ENCODE measurements around the gene INTS14. TPM values are rescaled to one million over a fixed set of nuclear protein-coding genes. Genes with fewer than 3 reads are reported as not detected.

INTS14 gene
- total RNA-seq, 1 donor from 2014 or later = 17.5 TPM

GRCh38 chr15:65541231-65541820 lies 69.6 kb downstream of the INTS14 start:
- FAIRE-seq = no peak
- no peak for DNase-seq (ENCODE audit: low spot score in 2 of 2)

- DNase-seq (ENCODE audit: low spot score in 2 of 2) = no peak
- no peak for FAIRE-seq
These were observed 70.6 kb downstream of the INTS14 start for GRCh38 chr15:65540314-65540713.

- no peak for DNase-seq (ENCODE audit: low spot score in 2 of 2)
- no peak for FAIRE-seq
These were observed 75.7 kb downstream of the INTS14 start for GRCh38 chr15:65535192-65535591.

- FAIRE-seq = no peak
- no peak for DNase-seq (ENCODE audit: low spot score in 2 of 2)
These were observed 77.7 kb downstream of the INTS14 start for GRCh38 chr15:65533057-65533756.

GRCh38 chr15:65532738-65533051 lies 78.2 kb downstream of the INTS14 start:
- FAIRE-seq = no peak
- no peak for DNase-seq (ENCODE audit: low spot score in 2 of 2)

GRCh38 chr15:65530318-65531111 lies 80.4 kb downstream of the INTS14 start, which contains the start of gene HACD3:
Gene HACD3, plus strand, starts transcription at chr15:65530463. Its CDS starts 169 bp downstream, at chr15:65530632.
- DNase-seq (ENCODE audit: low spot score in 2 of 2) (peak; percentile 94), FAIRE-seq (no peak)

- no peak for FAIRE-seq
- DNase-seq (ENCODE audit: low spot score in 2 of 2) = no peak
These were observed 81.1 kb downstream of the INTS14 start for GRCh38 chr15:65529762-65530317.

Small RNAs within 50 kb of the gene (small RNA-seq; reads per million reads assigned to genes)
- gene RNU6-19P = not detected

Other genes with a start within 250 kb of the INTS14 start
- gene IGDCC3, start 233.1 kb downstream of the INTS14 start, total RNA-seq = 6.9 TPM
- 6.9 TPM for gene IGDCC4, start 188.2 kb downstream of the INTS14 start, total RNA-seq
- gene DPP8, start 93.4 kb downstream of the INTS14 start, total RNA-seq = 87.2 TPM
- 128 TPM for gene HACD3, start 80.7 kb downstream of the INTS14 start, total RNA-seq
- gene SLC24A1, start 10.8 kb upstream of the INTS14 start, total RNA-seq = 1.6 TPM
- 87.2 TPM for gene DENND4A, start 181.2 kb upstream of the INTS14 start, total RNA-seq